Fibroblast of lung (primary cell): ENCODE results near the gene FAM193A. TPM values are rescaled to one million over a fixed set of nuclear protein-coding genes. Genes with fewer than 3 reads are reported as not detected.
A peak's percentile ranks its signal among the peaks of the same experiment; 100 is the strongest.

ENCODE experiments used
- DNase-seq, 2 donors: peaks; one replicate each; pipeline versions ENCODE4 v3.0.0 to v3.0.0-alpha.2; 2010; ENCODE audit warnings: low read depth in 2 of 2
- H2AFZ ChIP-seq: 2 replicates; pipeline ENCODE4 v1.5.1; 2012; ENCODE audit warnings: low read length, control low read depth, inconsistent platforms
- H3K27ac ChIP-seq: 2 replicates; pipeline ENCODE4 v1.5.1; 2011; ENCODE audit warnings: low read length, control low read depth; ENCODE audit not compliant: insufficient read depth
- H3K27me3 ChIP-seq: 2 replicates; pipeline ENCODE4 v1.5.1; 2011; ENCODE audit warnings: mild to moderate bottlenecking, low read length; ENCODE audit not compliant: control insufficient read depth, insufficient read depth
- H3K36me3 ChIP-seq: 2 replicates; pipeline ENCODE4 v1.5.1; 2011; ENCODE audit warnings: low read length; ENCODE audit not compliant: control insufficient read depth, insufficient read depth
- H3K4me1 ChIP-seq: 2 replicates; pipeline ENCODE4 v1.5.1; 2011; ENCODE audit warnings: low read length; ENCODE audit not compliant: control insufficient read depth, insufficient read depth; ENCODE audit errors: extremely low read depth
- H3K4me2 ChIP-seq: 2 replicates; pipeline ENCODE4 v1.5.1; 2011; ENCODE audit warnings: low read length, control low read depth; ENCODE audit not compliant: insufficient read depth; ENCODE audit errors: extremely low read depth
- H3K4me3 ChIP-seq, 4 experiments: fragments of 200-600 bp in 1 of 4; sonication (generic) in 1 of 4; replicated peaks in 1 of 4; 2 replicates each; pipeline ENCODE4 v1.5.1; 2011 to 2016; ENCODE audit warnings: low read length in 4 of 4, low read depth in 3 of 4, mild to moderate bottlenecking in 3 of 4, control low read depth in 2 of 4, inconsistent platforms in 1 of 4, mixed read lengths in 1 of 4; ENCODE audit not compliant: insufficient read depth in 1 of 4; ENCODE audit errors: control extremely low read depth in 1 of 4
- H3K79me2 ChIP-seq: 2 replicates; pipeline ENCODE4 v1.5.1; 2012; ENCODE audit warnings: mild to moderate bottlenecking, low read length, inconsistent platforms; ENCODE audit not compliant: control insufficient read depth, insufficient read depth
- H3K9ac ChIP-seq: 2 replicates; pipeline ENCODE4 v1.5.1; 2011; ENCODE audit warnings: mild to moderate bottlenecking, low read length, control low read depth; ENCODE audit not compliant: insufficient read depth
- H3K9me3 ChIP-seq: 2 replicates; pipeline ENCODE4 v1.5.1; 2012; ENCODE audit warnings: low read depth, low read length; ENCODE audit not compliant: control insufficient read depth, insufficient read depth
- H4K20me1 ChIP-seq: 2 replicates; pipeline ENCODE4 v1.5.1; 2011; ENCODE audit warnings: low read length; ENCODE audit not compliant: control insufficient read depth, insufficient read depth; ENCODE audit errors: extremely low read depth
- CTCF ChIP-seq, 2 donors: IDR thresholded peaks in 1 of 2; conservative IDR thresholded peaks in 1 of 2; 1 replicate in 1 of 2; 2 replicates in 1 of 2; pipeline ENCODE4 v1.5.1; 2011 to 2012; ENCODE audit warnings: low read length in 2 of 2, control low read depth in 1 of 2, inconsistent platforms in 1 of 2, low read depth in 1 of 2, mild to moderate bottlenecking in 1 of 2
- EZH2 ChIP-seq: IDR thresholded peaks from 2 replicates; pipeline ENCODE4 v1.5.1; 2012; ENCODE audit warnings: low read length, control low read depth, mild to moderate bottlenecking; ENCODE audit errors: missing control alignments
- polyA minus RNA-seq: library from RNA; depleted of rRNA, polyadenylated mRNA; stranded (reverse); fragments of >200 nt; gene quantifications from 2 replicates; pipeline ENCODE4 v1.2.3, GENCODE V29; 2011; ENCODE audit warnings: low replicate concordance
- polyA plus RNA-seq, 2 donors: library from polyadenylated mRNA; depleted of rRNA in 1 of 2; stranded (reverse) in 1 of 2; unstranded in 1 of 2; fragments of >200 nt; gene quantifications; 2 replicates each; pipeline ENCODE4 v1.2.1, GENCODE V29; 2011 to 2012; ENCODE audit warnings: missing spikeins in 1 of 2
- total RNA-seq: library from RNA; depleted of rRNA; stranded (reverse); fragments of >200 nt; gene quantifications from 2 replicates; pipeline ENCODE4 v1.2.1, GENCODE V29; 2014

FAM193A gene, protein sequence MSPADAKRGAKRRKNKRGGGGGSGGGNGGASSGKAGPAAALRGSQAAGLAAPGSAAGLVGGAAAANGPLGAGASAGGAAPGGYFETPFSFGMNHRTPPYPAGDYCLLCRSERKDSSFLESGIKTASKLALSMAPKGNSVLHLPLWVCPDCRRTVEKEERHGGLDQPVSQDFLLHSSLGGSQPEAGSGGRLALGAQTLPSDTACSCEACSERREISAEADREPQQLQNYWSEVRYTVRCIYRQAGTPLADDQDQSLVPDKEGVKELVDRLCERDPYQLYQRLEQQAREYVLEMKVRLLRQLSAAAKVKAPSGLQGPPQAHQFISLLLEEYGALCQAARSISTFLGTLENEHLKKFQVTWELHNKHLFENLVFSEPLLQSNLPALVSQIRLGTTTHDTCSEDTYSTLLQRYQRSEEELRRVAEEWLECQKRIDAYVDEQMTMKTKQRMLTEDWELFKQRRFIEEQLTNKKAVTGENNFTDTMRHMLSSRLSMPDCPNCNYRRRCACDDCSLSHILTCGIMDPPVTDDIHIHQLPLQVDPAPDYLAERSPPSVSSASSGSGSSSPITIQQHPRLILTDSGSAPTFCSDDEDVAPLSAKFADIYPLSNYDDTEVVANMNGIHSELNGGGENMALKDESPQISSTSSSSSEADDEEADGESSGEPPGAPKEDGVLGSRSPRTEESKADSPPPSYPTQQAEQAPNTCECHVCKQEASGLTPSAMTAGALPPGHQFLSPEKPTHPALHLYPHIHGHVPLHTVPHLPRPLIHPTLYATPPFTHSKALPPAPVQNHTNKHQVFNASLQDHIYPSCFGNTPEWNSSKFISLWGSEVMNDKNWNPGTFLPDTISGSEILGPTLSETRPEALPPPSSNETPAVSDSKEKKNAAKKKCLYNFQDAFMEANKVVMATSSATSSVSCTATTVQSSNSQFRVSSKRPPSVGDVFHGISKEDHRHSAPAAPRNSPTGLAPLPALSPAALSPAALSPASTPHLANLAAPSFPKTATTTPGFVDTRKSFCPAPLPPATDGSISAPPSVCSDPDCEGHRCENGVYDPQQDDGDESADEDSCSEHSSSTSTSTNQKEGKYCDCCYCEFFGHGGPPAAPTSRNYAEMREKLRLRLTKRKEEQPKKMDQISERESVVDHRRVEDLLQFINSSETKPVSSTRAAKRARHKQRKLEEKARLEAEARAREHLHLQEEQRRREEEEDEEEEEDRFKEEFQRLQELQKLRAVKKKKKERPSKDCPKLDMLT (N-terminal part only)
- total RNA-seq: 7.4 and 10.9 TPM in 2 replicates
- polyA plus RNA-seq: 5.6 and 7.4 TPM in 2 replicates
- 12.3 and 13.1 TPM in 2 replicates for polyA plus RNA-seq (2012)
- polyA minus RNA-seq: 23.6 and 31.3 TPM in 2 replicates

DNA sequence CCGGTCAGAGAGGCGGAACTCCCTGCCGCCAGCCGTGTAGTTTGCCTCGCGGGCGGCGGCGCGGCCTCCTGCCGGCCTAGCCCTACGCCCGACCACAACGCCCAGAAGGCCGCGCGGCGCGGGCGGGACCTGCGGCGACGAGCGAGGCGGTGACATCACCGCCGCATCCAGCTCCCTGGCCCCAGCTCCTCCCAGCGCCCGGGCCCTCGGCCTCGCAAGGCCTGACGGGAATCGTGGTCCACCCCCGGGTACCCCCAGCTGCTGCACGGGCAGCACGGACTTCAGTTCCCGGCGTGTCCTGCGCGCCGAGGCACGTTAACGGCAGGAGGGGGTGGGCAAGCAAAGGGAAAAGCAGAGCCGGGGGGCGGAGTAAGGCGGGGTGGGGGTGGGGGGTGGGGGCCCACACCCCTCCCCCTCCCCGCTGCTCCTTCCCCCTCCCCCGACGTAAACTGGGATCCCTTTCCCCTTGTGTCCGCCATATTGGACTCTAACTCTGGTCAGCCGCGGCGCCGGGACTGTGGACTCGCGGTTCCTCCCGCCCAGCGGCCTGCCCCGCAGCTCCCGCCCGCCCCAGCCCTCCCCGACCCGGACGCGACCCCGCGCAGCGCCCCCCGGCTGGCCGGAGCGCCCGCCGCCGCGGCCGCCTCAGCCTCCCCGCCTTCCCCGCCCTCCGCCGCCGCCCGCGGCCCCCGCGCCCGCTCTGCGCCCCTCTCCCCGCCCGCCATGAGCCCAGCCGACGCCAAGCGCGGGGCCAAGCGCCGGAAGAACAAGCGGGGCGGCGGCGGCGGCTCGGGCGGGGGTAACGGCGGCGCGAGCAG is at the start of gene FAM193A:
FAM193A (plus strand) TSS at position 455 of the 818 bp plus-strand sequence; CDS start at position 724, 269 bp downstream.
- TF ChIP-seq EZH2: no peak
- no peak for TF ChIP-seq CTCF (conservative IDR thresholded peaks at IDR 0.05 in 1 of 2, IDR thresholded peaks at IDR 0.05 in 1 of 2; ENCODE audit: low read depth in 1 of 2, low read length in 2 of 2)
- DNase-seq: peak; percentile 99 to 100
- peaks cover 7% of the 10 kb centered on the region for H3K4me1 ChIP-seq
- H3K9ac ChIP-seq: peak within 1 kb of the TSS; percentile 88
- peak within 1 kb of the TSS; percentile 94 for H3K4me2 ChIP-seq
- H4K20me1 ChIP-seq: no peaks in the 10 kb centered on the region
- peak within 1 kb of the TSS; percentile 62 for H2AFZ ChIP-seq
- H3K9me3 ChIP-seq: no peaks in the 10 kb centered on the region
- H3K27me3 ChIP-seq: no peaks in the 10 kb centered on the region
- peaks cover 41% of the 10 kb centered on the region for H3K79me2 ChIP-seq
- H3K36me3 ChIP-seq: no peaks in the 10 kb centered on the region
- H3K27ac ChIP-seq: peak within 1 kb of the TSS; percentile 92
- H3K4me3 ChIP-seq: peak within 1 kb of the TSS; percentile 76 to 91 (median 86)

DNA sequence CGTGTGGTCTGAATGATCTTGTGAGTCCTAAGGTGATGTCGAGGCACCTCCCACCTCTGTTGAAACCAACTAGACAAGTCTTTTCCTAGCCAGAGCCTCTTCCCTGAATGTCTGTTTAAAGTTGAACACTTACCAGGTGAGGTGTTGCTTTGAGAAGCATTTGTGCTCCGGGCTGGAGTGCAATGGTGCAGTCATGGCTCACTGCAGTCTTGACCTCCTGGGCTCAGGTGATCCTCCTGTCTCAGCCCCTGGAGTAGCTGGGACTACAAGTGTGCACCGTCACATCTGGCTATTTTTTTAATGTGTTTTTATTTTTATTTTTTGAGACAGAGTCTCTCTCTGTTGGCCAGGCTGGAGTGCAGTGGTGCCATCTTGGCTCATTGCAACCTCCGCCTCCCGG is 49.5 kb upstream of the FAM193A start:
- no peak for TF ChIP-seq CTCF (conservative IDR thresholded peaks at IDR 0.05 in 1 of 2, IDR thresholded peaks at IDR 0.05 in 1 of 2; ENCODE audit: low read depth in 1 of 2, low read length in 2 of 2)
- no peak for TF ChIP-seq EZH2
- Histone ChIP-seq H3K27me3 (no peaks in the 10 kb centered on the region), H3K4me3 (no peak overlapping the region), H4K20me1 (no peaks in the 10 kb centered on the region), H3K4me1 (peaks cover 6% of the 10 kb centered on the region), H3K9ac (no peak overlapping the region), H2AFZ (no peak overlapping the region), H3K79me2 (peaks cover 90% of the 10 kb centered on the region), H3K36me3 (peaks cover 3% of the 10 kb centered on the region), H3K27ac (no peak overlapping the region), H3K4me2 (no peak overlapping the region), H3K9me3 (no peaks in the 10 kb centered on the region)
- no peak for DNase-seq
